Astrocyte of the hippocampus (primary cell): ENCODE results near the gene CD8B.
"Not testable (repeated sequence)": the region's sequence is repeated elsewhere in the genome, so short reads cannot be mapped to it uniquely, and the experiment has no call there.

Source experiments
- DNase-seq: peaks from one replicate; pipeline ENCODE4 v3.0.0; 2011; ENCODE audit warnings: low read depth, low spot score

Gene CD8B

GRCh38 chr2:86836915-86837695, 24.6 kb downstream of the CD8B start:
- DNase-seq: peak; percentile 73

GRCh38 chr2:86835548-86835889, 26.2 kb downstream of the CD8B start:
- DNase-seq: not testable (repeated sequence)

GRCh38 chr2:86833315-86833714, 28.4 kb downstream of the CD8B start:
- no peak for DNase-seq

- DNase-seq: no peak
These were observed 29.2 kb downstream of the CD8B start for GRCh38 chr2:86832334-86833096.

- DNase-seq: no peak
These were observed 30.1 kb downstream of the CD8B start for GRCh38 chr2:86831537-86831936.

GRCh38 chr2:86826951-86827350, 34.7 kb downstream of the CD8B start:
- no peak for DNase-seq

- no peak for DNase-seq
These were observed 35.8 kb downstream of the CD8B start for GRCh38 chr2:86825693-86826381.

GRCh38 chr2:86825036-86825692, 36.5 kb downstream of the CD8B start:
- DNase-seq: no peak

- DNase-seq: no peak
These were observed 38.9 kb downstream of the CD8B start for GRCh38 chr2:86822668-86823345.

GRCh38 chr2:86821842-86822241, 39.8 kb downstream of the CD8B start:
- no peak for DNase-seq

GRCh38 chr2:86821306-86821705, 40.4 kb downstream of the CD8B start:
- DNase-seq: no peak

- DNase-seq: no peak
These were observed 42.7 kb downstream of the CD8B start for GRCh38 chr2:86818957-86819356.

GRCh38 chr2:86818114-86818801, 43.4 kb downstream of the CD8B start:
- no peak for DNase-seq

GRCh38 chr2:86815611-86816010, 46.1 kb downstream of the CD8B start:
- DNase-seq: no peak

GRCh38 chr2:86809481-86810121, 52.1 kb downstream of the CD8B start:
- DNase-seq: peak; percentile 7

- peak; percentile 90 for DNase-seq
These were observed 53.1 kb downstream of the CD8B start for GRCh38 chr2:86808315-86809161.

GRCh38 chr2:86807468-86808275, 54.0 kb downstream of the CD8B start:
- peak; percentile 56 for DNase-seq

GRCh38 chr2:86807133-86807467, 54.6 kb downstream of the CD8B start:
- no peak for DNase-seq
